Head of caudate nucleus (tissue), 42 donors: Measurements from ENCODE around the gene ONECUT2.
"Not testable (repeated sequence)": the region's sequence is repeated elsewhere in the genome, so short reads cannot be mapped to it uniquely, and the experiment has no call there.

ENCODE experiments used
- DNase-seq, 42 donors: peaks; one replicate each; pipeline versions ENCODE4 v3.0.0 to v3.0.0-alpha.2; 2020 to 2021; ENCODE audit warnings: mixed read lengths in 7 of 42
- intact Hi-C: fragments of 100-400 bp; cut with DNase I; formaldehyde crosslinking; loops from one replicate; pipeline ENCODE4 v1.15.0; 2022

ONECUT2 gene

GRCh38 chr18:57502624-57503023 lies 67.5 kb downstream of the ONECUT2 start:
- intact Hi-C loops: no loop called here
- DNase-seq: peak in 22 of 42 donors; percentile 3 to 61 (median 26)

GRCh38 chr18:57505231-57505630 lies 70.1 kb downstream of the ONECUT2 start:
- DNase-seq: no peak
- intact Hi-C loops: no loop called here

GRCh38 chr18:57516056-57516455 lies 80.9 kb downstream of the ONECUT2 start:
- intact Hi-C loops: no loop called here
- no peak for DNase-seq

- DNase-seq: no peak
- intact Hi-C loops: no loop called here
These were observed 83.4 kb downstream of the ONECUT2 start for GRCh38 chr18:57518533-57518932.

DNA sequence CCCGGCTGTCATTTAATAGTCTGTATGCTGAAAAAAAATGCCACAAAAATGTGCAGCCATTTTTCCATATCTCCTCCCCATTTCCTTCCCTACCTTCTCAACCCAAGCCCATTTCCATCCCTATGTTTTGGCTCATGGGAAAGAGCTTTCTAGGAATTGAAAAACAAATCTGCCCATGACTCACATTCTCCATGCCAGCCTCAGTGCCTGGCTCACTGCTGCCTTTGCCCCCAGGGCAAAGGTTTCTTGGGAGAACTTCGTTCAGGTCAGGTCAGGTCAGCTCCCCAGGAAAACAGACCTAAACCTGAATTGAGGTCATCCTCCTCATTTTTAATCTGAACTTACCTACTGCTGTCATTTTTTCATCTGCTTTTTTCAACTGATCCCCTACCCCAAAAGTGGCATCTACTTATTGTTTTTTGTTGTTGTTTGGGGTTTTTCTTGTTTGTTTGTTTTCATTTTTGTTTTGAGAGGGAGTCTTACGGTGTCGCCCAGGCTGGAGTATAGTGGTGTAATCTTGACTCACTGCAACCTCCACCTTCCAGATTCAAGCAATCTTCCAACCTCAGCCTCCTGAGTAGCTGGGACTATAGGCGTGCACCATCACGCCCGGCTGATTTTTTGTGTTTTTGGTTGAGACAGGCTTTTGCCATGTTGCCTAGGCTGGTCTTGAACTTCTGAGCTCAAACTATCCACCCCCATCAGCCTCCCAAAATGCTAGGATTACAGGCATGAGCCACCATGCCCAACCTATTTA lies 84.7 kb downstream of the ONECUT2 start:
- DNase-seq: no peak
- intact Hi-C loops: no loop called here

- intact Hi-C loops, DNase-seq: not testable (repeated sequence)
These were observed 87.2 kb downstream of the ONECUT2 start for GRCh38 chr18:57522348-57522747.

DNA sequence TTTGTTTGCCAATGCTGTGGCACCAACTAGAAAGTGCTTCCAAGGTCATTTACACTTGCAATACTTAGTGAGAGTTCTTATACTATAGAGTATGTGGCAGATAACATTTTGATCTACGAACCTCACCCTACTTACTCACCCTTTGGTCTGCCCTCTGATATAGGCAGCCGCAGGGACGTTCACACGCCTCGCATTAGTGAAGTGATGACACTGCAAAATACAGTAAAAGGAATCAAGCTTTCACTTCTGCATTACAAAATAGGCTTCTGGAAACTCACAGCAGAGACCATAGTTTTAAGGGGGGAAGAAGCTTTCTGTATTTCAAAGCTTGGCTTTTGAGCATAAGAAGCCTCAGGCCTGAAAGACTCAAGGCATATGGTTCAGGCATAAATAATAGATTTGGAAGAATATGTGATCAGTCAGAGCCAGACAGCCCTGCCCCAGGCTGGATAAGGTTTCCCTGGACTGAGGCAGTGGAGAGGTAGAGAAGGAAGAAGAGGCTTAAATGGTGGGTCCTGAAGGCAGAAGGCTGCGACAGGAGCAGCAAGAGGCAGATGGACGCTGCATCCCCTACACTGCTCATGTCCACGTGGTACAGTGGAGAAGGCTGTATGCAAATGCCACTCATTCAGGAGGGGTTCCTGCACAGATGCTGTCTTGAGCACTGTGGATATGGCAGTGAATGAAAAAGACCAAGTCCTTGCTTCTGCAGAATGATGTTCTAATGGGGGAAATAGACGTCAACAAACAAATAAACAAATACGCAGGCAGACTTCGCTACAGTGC lies 88.2 kb downstream of the ONECUT2 start:
- intact Hi-C loops: no loop called here
- no peak for DNase-seq

DNA sequence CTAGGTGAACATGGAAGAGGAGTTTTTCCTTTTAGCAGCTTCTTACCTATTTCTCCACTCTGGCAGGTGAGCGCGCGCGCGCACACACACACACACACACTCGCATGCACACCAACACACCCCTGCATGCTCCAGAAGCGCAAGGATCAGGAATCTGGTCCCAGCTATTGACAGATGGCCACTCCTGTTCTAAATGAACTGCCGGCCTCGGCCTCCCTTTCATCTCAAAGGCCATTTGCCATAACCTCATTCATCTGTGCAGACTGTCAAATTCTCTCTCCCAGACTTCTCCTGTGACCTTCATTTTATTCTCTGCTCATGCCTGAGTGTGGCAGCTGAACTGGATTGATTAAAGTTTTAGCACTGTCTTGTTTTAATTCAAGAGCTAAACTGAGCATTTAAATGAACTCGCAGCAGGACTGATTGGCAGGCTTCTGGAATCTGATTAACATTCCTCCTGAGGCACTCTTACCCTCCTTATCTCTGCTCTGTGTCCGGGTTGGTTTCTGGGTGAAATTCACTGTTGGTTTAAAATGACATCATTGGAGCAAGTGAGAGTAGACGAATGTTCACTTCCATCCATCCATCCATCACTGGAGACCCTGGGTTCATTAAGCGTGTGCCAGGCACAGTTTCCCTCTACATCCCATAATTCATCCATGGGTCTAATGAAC lies 92.5 kb downstream of the ONECUT2 start:
- DNase-seq: no peak
- intact Hi-C loops: no loop called here

DNA sequence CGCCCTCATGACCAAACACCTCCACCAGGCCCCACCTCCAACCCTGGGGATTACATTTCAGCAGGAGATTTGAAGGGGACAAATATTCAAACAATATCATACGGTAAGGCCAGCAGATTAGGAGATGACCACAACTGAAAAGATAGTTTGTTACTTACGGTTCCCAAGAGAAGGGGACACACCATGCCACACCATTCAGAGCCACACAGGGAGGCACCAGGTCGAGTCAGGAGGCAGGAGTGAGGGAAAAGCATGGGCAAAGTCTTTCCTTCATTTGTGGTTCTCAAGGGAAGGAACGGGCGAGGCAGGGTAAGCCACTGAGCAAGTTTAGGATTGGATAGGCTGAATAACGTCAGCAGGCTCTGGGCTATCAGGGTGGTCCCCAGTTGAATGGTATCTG lies 94.0 kb downstream of the ONECUT2 start:
- DNase-seq: no peak
- intact Hi-C loops: no loop called here

GRCh38 chr18:57533006-57533867 lies 98.1 kb downstream of the ONECUT2 start:
- intact Hi-C loops: no loop called here
- peak in 1 of 42 donors; percentile 42 for DNase-seq

- intact Hi-C loops: no loop called here
- no peak for DNase-seq
These were observed 98.8 kb downstream of the ONECUT2 start for GRCh38 chr18:57533868-57534510.

DNA sequence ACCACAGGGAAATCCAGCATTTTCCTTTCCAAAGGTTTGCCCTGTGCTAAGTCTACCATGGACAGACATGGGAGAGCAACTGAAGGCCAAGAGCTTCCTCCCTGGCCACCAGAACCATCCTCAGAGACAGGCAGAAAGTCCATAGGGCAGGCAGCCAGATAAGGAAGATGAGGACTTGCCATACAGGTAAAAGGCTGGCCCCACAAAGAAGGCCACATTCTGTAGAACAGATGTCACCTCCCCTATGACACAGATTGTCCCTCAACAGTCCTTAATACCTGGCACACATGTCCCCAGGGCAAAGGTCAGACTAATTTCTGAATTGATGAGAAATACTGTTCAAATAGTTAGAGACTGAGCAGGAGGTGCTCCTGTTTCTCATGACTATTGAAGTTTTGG lies 99.3 kb downstream of the ONECUT2 start:
- DNase-seq: no peak

GRCh38 chr18:57538614-57539013 lies 103.4 kb downstream of the ONECUT2 start:
- DNase-seq: no peak
- intact Hi-C loops: no loop called here

More for the DNA sequence above, 99.3 kb downstream of the ONECUT2 start:
- intact Hi-C loops: no loop called here

GRCh38 chr18:57539702-57540101 lies 104.5 kb downstream of the ONECUT2 start:
- DNase-seq: no peak
- intact Hi-C loops: no loop called here
